DMS153 treated with DMSO at 0.1 percent for 48 hours (cell line): ENCODE data around the gene HTR4.

Source experiments
- DNase-seq: peaks from one replicate; lab custom pipeline; 2025; ENCODE audit not compliant: unreplicated experiment; lab: John Stamatoyannopoulos, UW

The HTR4 gene

GRCh38 chr5:148663509-148663908, 9.2 kb upstream of the HTR4 start:
- no peak for DNase-seq

DNA sequence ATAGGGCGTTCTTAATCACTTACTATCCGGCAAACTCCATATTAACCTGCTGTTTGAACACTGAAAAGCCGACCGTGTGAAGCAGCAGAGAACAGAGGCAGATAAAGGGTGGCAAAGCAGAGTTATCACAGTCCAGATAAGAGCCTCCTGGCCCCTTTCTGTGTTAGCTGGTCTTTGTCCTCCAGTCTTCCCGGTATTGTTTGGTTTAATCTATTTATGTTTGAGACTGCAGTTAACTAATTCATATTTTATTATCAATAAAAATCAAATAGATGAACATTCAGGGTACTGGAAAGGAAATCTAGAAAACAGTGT, 6.0 kb upstream of the HTR4 start:
- no peak for DNase-seq

DNA sequence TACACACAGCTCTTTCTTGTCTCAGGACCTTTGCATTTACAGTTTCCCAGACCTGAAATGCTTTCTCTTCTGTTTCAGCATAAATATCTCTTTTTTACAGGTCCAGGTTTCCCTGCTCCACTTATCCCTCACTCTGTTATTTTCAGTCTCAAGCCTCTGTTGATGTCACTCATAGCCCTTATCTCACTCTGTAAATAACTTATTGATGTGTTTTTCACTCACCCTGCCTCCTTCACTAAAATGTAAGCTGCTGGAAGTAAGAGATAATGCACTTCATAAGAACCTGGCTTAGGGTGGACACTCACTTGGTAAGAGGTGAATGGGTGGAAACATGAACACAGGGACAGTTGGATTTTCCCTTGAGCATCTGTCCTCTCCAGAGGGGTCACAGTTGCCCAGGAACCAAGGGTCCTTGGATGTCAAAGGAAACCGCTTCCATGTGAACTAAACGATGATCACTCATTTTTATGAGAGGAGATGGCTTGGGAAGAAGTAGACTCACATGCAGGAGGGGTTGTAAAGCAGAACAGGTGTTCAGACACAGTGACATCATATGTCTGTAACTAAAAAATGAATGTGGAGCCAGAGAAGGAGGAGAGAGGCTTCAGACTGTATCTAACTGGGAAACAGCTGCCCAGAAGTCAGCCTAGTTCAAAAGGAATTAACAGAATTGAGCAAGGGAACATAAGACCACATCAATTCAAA, 5.5 kb upstream of the HTR4 start:
- DNase-seq: no peak

DNA sequence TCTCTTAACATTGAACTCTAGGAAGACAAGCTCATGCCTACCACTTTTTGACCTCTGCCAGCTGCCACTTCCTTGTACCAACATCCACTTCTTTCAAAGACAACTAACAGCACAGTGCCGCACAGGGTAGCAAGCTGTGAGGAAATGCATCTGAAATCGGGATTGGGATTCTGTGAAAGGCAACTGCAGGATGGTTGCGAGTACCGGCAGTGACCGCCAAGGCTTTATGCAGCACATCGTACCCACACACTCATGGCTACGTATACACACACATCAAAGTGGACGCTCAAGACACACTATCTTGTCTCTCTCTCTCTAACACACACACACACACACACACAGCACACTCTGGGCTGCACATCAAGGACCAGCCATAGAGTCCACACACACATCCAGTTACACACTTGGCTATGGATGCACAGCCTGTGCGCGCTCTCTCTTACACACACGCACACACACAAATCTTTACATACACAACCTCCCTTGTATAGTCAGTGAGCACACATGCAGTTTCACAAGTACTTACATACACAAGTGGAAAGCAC, 964 bp downstream of the HTR4 start:
- no peak for DNase-seq

DNA sequence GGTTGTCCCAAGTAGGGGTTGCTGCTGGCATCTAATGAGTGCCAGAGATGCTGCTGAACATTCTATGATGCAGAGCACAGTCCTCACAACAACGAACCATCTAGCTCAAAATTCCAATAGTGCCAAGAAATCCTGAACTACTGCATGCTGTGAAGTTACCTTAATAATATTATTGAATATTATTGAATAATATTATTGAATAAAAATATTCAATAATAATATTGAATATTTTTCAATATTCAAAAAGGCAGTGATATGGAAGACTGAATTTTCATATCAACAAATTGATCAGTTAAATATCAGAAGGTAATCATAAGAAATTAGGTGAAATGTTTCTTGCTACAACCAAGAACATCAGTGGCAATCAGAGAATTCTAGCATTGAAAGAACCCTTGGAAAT, 2.8 kb downstream of the HTR4 start:
- no peak for DNase-seq

GRCh38 chr5:148645527-148645926, 8.8 kb downstream of the HTR4 start:
- no peak for DNase-seq

- DNase-seq: no peak
Observed at GRCh38 chr5:148641735-148642134, 12.6 kb downstream of the HTR4 start.

DNA sequence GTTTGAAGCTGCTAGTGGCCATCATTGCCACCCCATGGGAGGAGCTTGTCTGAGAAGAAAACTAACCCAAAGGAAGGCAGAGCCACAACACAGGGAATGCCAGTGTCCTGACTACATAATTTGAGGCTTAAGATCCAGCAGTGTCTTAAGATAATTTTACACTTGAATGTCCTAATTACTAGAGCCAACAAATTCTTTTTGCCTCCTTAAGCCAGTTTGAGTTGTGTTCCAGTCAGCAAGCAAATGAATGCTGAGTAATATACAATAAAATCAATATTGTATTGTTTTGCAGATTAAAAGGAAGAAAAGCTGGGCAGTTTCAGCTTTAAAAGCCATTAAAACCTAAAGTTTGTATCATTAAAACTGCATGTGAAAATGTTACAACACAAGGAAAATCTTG, 13.9 kb downstream of the HTR4 start:
- DNase-seq: no peak

GRCh38 chr5:148639081-148639480, 15.2 kb downstream of the HTR4 start:
- DNase-seq: no peak

GRCh38 chr5:148636353-148636752, 18.0 kb downstream of the HTR4 start:
- no peak for DNase-seq

DNA sequence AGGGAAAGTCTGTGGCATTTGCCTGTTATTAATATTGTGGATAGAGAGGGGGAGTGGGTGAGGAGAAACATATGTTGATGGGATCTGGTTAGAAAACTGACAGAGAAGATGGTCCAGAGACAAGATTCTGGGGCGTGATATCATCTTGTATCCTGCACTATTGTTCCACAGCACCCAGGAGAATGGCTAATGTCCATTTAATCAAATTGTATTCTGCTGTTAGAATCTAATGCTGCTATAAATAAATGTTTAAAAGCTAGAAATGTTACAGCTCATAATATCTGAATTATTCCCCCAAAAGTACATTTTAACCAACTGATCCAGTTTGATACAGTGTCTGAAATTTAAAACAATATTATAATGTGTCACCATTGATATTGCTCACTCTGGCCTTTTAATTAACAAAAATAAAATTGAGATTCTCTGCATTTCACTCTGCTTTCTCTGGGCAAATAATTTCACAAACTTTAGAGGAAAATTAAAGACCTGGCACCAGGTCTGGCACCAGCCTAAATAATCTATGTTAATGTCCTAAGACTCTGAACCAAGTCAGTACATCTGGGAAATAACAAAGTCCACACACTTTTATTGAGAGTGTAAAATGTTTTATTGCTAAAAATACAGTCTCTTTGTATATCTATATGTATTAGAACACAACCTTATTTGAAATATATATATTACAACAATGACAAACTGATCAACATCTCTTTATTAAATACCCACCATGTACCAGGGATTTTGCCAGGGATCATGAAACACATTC, 18.8 kb downstream of the HTR4 start:
- no peak for DNase-seq

DNA sequence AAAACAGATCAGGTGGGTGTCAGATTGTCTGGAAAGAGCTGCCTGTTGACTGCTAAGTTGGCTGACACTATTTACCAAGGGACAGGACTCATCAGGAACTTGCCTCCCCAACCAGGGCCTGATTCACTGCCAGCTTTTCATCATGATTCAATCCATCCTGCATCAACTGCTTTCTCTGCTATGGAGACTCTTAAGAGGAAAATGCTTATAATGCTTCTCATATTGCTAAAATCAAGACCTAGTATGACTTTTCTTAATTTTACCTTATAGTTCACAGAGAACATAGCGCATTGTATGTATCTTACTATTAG, 21.3 kb downstream of the HTR4 start:
- no peak for DNase-seq

- no peak for DNase-seq
Observed at GRCh38 chr5:148632255-148633066, 21.9 kb downstream of the HTR4 start.

GRCh38 chr5:148626986-148627385, 27.3 kb downstream of the HTR4 start:
- no peak for DNase-seq

GRCh38 chr5:148626081-148626613, 28.2 kb downstream of the HTR4 start:
- DNase-seq: no peak

DNA sequence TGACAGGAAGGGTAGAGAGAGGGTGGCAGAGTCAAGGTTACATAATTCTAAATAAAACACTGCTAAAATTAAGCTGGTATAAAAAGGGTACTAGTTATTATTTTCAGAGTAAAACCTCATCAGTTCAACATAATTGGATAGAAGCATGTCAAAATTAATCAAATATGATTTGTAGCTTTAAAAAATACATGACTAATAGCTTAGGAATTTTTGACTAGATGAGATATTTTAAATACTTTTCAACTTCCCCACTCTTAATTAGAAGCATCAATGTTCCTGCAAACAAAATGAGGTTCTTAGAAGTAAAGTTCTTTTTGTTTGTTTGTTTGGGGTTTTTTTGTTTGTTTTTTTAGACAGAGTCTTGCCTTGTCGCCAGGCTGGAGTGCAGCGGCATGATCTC, 29.1 kb downstream of the HTR4 start:
- no peak for DNase-seq

DNA sequence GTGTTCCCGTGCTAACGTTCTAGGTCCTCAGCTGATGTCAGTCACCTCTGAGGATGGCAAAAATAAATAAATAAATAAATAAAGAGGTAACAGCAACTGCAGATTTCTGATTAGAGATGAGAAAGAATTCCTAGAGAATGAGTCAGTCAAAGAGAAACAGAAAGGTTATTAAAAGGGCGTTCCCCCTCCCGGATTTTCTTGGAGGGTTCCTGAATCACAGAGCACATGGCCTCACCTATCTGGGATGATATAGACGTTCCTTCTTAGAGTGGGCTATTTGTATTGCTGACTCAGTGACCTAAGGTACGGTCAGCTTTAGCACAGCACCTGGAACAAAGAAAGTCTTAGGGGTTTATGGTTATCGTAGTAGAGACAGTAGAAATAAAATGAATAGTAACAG, 30.6 kb downstream of the HTR4 start:
- DNase-seq: no peak

DNA sequence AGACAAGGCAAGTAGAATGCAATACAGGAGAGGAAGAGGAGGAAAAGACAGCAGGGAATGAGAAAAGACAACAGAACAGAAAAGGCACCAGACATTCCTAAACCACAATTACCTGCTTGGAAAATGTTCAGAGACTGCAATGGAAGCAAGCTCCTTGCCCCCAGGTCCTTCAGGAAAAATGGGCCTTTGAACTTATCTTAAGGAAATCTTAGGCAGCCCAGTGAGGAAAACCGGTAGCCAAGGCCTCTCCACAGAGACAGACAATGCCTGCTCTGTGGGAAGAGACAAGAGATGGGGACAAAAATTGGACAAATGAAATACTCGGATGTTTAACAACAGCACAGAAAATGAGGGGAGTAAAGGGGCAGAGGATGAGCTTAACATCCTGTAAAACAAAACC, 31.2 kb downstream of the HTR4 start:
- DNase-seq: no peak

DNA sequence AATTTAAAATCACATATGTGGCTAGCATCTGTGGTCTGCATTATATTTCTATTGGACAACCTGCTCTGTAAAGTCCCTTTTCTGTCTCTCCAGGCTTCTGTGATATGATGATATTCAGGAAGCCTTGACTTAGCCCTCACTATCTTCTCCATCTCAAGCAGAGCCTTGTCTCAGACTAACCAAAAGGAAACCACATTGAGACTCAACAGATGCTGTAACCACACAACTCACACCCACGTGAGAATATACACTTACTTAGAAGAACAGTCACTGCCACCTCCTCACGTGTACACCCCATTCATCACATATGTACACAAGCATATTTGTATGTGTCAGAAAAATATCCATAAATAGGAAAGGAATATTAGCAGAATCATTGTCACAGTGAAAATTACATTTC, 33.6 kb downstream of the HTR4 start:
- no peak for DNase-seq

DNA sequence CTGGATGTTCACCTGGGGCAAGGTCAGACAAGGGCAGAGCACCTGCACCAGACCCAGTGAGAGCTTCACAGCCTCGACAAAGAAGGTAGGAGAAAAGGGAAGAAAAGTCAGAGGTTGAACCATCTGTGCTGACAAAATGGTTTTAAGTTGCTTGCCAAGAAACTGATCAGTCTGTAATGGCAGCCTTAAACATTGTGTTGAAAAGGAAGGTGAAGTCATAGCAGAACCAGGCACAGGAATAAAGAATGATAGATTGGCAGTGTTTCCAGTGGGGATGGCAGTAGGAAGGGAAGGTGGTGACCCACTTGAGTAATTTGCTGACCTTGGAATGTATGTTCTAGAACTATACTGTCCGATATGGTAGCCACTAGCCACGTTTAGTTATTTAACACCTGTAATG, 34.2 kb downstream of the HTR4 start:
- DNase-seq: no peak

- DNase-seq: no peak
Observed at GRCh38 chr5:148619484-148619883, 34.8 kb downstream of the HTR4 start.
